ENCODE data around the gene STOML1.

- TF ChIP-seq EZH2 (IDR thresholded peaks at IDR 0.05; ENCODE audit: insufficient read depth, poor library complexity, severe bottlenecking) (no peak), EZH2phosphoT487 (IDR thresholded peaks at IDR 0.05; ENCODE audit: insufficient read depth, low read depth) (no peak)
Observed at GRCh38 chr15:73950479-73950830, 41.6 kb downstream of the STOML1 start.

Data from GM23248 (cell line).